CD14-positive monocyte (primary cell): Measurements from ENCODE around the gene ZNF740. TPM values are rescaled to one million over a fixed set of nuclear protein-coding genes. Genes with fewer than 3 reads are reported as not detected.

Source experiments
- DNase-seq, 3 donors: peaks; one replicate each; pipeline ENCODE4 v3.0.0-alpha.2; 2011 to 2022
- H2AFZ ChIP-seq: 2 replicates; pipeline ENCODE4 v1.6.0; 2012; ENCODE audit warnings: mild to moderate bottlenecking, low read depth, low read length, inconsistent platforms; ENCODE audit not compliant: insufficient read depth, poor library complexity, severe bottlenecking
- H3K27ac ChIP-seq, 2 donors: 1 replicate in 1 of 2; 2 replicates in 1 of 2; pipeline ENCODE4 v1.5.1; 2012 to 2013; ENCODE audit warnings: low read length in 2 of 2, control low read depth in 1 of 2, inconsistent platforms in 1 of 2, low read depth in 1 of 2, mild to moderate bottlenecking in 1 of 2
- H3K27me3 ChIP-seq, 2 donors: one replicate each; pipeline versions ENCODE4 v1.6.0 to v1.6.1; 2011 to 2013; ENCODE audit warnings: low read length in 2 of 2; ENCODE audit not compliant: control insufficient read depth in 2 of 2, insufficient read depth in 2 of 2
- H3K36me3 ChIP-seq, 2 donors: replicated peaks in 1 of 2; 1 replicate in 1 of 2; 2 replicates in 1 of 2; pipeline versions ENCODE4 v1.5.1 to v1.6.1; 2012 to 2013; ENCODE audit warnings: low read length in 2 of 2, control low read depth in 1 of 2, inconsistent platforms in 1 of 2, mild to moderate bottlenecking in 1 of 2; ENCODE audit not compliant: insufficient read depth in 2 of 2, control insufficient read depth in 1 of 2
- H3K4me1 ChIP-seq, 2 donors: 1 replicate in 1 of 2; 2 replicates in 1 of 2; pipeline versions ENCODE4 v1.5.1 to v1.6.1; 2012 to 2013; ENCODE audit warnings: low read length in 2 of 2, control low read depth in 1 of 2, inconsistent platforms in 1 of 2, mild to moderate bottlenecking in 1 of 2, moderate library complexity in 1 of 2; ENCODE audit not compliant: insufficient read depth in 2 of 2, control insufficient read depth in 1 of 2
- H3K4me2 ChIP-seq: replicated peaks from 2 replicates; pipeline ENCODE3; 2012; ENCODE audit warnings: low read length, moderate library complexity, mild to moderate bottlenecking; ENCODE audit not compliant: poor library complexity, severe bottlenecking; ENCODE audit errors: extremely low read depth
- H3K4me3 ChIP-seq, 3 experiments: fragments of 200-600 bp in 1 of 3; sonication (generic) in 1 of 3; replicated peaks in 1 of 3; 1 replicate in 2 of 3; 2 replicates in 1 of 3; pipeline ENCODE4 v1.5.1; 2011 to 2013; ENCODE audit warnings: low read length in 3 of 3, mild to moderate bottlenecking in 3 of 3, control low read depth in 2 of 3, low read depth in 2 of 3, inconsistent platforms in 1 of 3, moderate library complexity in 1 of 3
- H3K79me2 ChIP-seq: 2 replicates; pipeline ENCODE4 v1.6.0; 2012; ENCODE audit warnings: mild to moderate bottlenecking, control low read depth, inconsistent platforms, low read length, moderate library complexity; ENCODE audit not compliant: insufficient read depth
- H3K9ac ChIP-seq: 2 replicates; pipeline ENCODE4 v1.6.0; 2017; ENCODE audit warnings: low read length, mild to moderate bottlenecking; ENCODE audit not compliant: insufficient read depth, poor library complexity, severe bottlenecking
- H3K9me3 ChIP-seq, 2 donors: replicated peaks in 1 of 2; 1 replicate in 1 of 2; 2 replicates in 1 of 2; pipeline versions ENCODE4 v1.5.1 to v1.6.1; 2012 to 2013; ENCODE audit warnings: low read length in 2 of 2, control low read depth in 1 of 2; ENCODE audit not compliant: control insufficient read depth in 1 of 2, insufficient read depth in 1 of 2
- H4K20me1 ChIP-seq: 2 replicates; pipeline ENCODE4 v1.6.0; 2012; ENCODE audit warnings: mild to moderate bottlenecking, low read length, control low read depth, moderate library complexity; ENCODE audit not compliant: insufficient read depth
- H3K27ac Mint-ChIP-seq, 7 donors: one replicate each; pipeline ENCODE4 v1.8.0; 2020; ENCODE audit warnings: mild to moderate bottlenecking in 7 of 7, mixed read lengths in 7 of 7, moderate library complexity in 6 of 7, inconsistent platforms in 2 of 7
- H3K27me3 Mint-ChIP-seq, 3 donors: one replicate each; pipeline ENCODE4 v1.8.0; 2021 to 2022; ENCODE audit warnings: low read depth in 3 of 3, mild to moderate bottlenecking in 3 of 3, mixed read lengths in 3 of 3, moderate library complexity in 3 of 3, inconsistent platforms in 1 of 3
- H3K36me3 Mint-ChIP-seq, 2 donors: one replicate each; pipeline ENCODE4 v1.8.0; 2020; ENCODE audit warnings: mixed read lengths in 2 of 2, inconsistent platforms in 1 of 2, mild to moderate bottlenecking in 1 of 2
- H3K4me1 Mint-ChIP-seq: one replicate; pipeline ENCODE4 v1.8.0; 2020; ENCODE audit warnings: mild to moderate bottlenecking, mixed read lengths
- H3K4me3 Mint-ChIP-seq, 2 donors: one replicate each; pipeline ENCODE4 v1.8.0; 2020; ENCODE audit warnings: mild to moderate bottlenecking in 2 of 2, mixed read lengths in 2 of 2, moderate library complexity in 1 of 2
- H3K9me3 Mint-ChIP-seq, 7 donors: one replicate each; pipeline ENCODE4 v1.8.0; 2020 to 2022; ENCODE audit warnings: mixed read lengths in 7 of 7, mild to moderate bottlenecking in 6 of 7, moderate library complexity in 6 of 7, inconsistent platforms in 2 of 7
- CTCF ChIP-seq: fragments of 200-600 bp; IDR thresholded peaks from one replicate; pipeline ENCODE4 v1.8.0; 2022; ENCODE audit warnings: antibody characterized with exemption, mild to moderate bottlenecking
- WGBS: methylation state at CpG from one replicate; pipeline ENCODE4 v1.1.5; 2013; ENCODE audit warnings: missing lambda C conversion rate; ENCODE audit not compliant: insufficient coverage; 5-methylcytosine and 5-hydroxymethylcytosine counted together
- intact Hi-C, 2 donors: fragments of 100-400 bp; cut with micrococcal nuclease; formaldehyde crosslinking; loops; one replicate each; pipeline versions ENCODE4 v1.15.0 to v1.15.1; 2023
- polyA plus RNA-seq, 3 donors: library from polyadenylated mRNA; depleted of rRNA in 1 of 3; unstranded in 2 of 3; stranded (reverse) in 1 of 3; fragments of 300-500 nt in 2 of 3; fragments of >200 nt in 1 of 3; fragmentation: Illumina TruSeq in 2 of 3; gene quantifications; 1 replicate in 2 of 3; 2 replicates in 1 of 3; pipeline ENCODE4 v1.2.3, GENCODE V29; 2012 to 2021

ZNF740 gene
- polyA plus RNA-seq, 3 donors: 0.74 to 15.4 (median 1.3) TPM

DNA sequence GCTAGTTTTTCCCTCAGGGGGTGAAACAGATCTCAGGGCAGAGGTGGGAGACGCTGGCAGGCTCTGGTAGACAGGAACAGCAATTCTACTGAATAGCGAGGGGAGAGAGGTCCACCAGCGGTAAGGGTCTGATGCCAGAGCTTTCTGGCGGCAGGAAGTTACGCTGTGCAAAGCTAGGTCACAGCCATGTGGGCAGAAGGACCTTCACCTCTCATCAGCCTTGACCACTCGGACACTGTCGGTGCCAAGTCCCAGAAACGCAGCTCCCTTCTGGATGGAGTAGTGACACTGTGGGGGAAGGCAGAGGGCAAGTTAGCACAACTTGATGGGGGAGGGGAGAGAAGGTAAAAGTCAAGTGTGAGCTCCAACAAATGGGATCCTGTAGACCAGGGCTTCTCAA is 10.3 kb upstream of the ZNF740 start:
- H3K27ac ChIP-seq: no peak overlapping the region
- WGBS: 96% methylated on average over 6 of the region's 8 CpGs

GRCh38 chr12:53170876-53171724 is 9.4 kb upstream of the ZNF740 start:
- Histone ChIP-seq H2AFZ (no peak overlapping the region), H3K27me3 (no peaks in the 10 kb centered on the region), H3K27ac (no peak overlapping the region), H3K79me2 (no peaks in the 10 kb centered on the region), H4K20me1 (no peaks in the 10 kb centered on the region), H3K9me3 (no peaks in the 10 kb centered on the region), H3K36me3 (peaks cover 6 to 31% of the 10 kb centered on the region in 2 donors), H3K9ac (no peak overlapping the region), H3K4me2 (no peak overlapping the region), H3K4me3 (no peak overlapping the region), H3K4me1 (no peaks in the 10 kb centered on the region)
- H3K4me1 Mint-ChIP-seq: peaks cover 4% of the 10 kb centered on the region
- H3K27me3 Mint-ChIP-seq: peaks cover 0 to 1% (median 0%) of the 10 kb centered on the region in 3 donors
- no peak overlapping the region for H3K4me3 Mint-ChIP-seq
- H3K36me3 Mint-ChIP-seq: peaks cover 39 to 42% of the 10 kb centered on the region in 2 donors
- no peaks in the 10 kb centered on the region for H3K9me3 Mint-ChIP-seq
- WGBS: 100% methylated on average over 3 of the region's 14 CpGs
- no peak for TF ChIP-seq CTCF
- peak overlapping the region in 1 of 7 donors; percentile 40 for H3K27ac Mint-ChIP-seq
- intact Hi-C loops: no loop called here
- no peak for DNase-seq

More for the DNA sequence above, 10.3 kb upstream of the ZNF740 start:
- DNase-seq: no peak
- intact Hi-C loops: no loop called here
- Histone ChIP-seq H4K20me1 (no peaks in the 10 kb centered on the region), H3K9ac (no peak overlapping the region), H3K27me3 (no peaks in the 10 kb centered on the region), H3K4me2 (no peak overlapping the region), H3K36me3 (peaks cover 6 to 31% of the 10 kb centered on the region in 2 donors), H3K4me3 (no peak overlapping the region), H3K79me2 (no peaks in the 10 kb centered on the region), H3K4me1 (no peaks in the 10 kb centered on the region), H3K9me3 (no peaks in the 10 kb centered on the region), H2AFZ (no peak overlapping the region)
- Mint-ChIP-seq H3K9me3 (no peaks in the 10 kb centered on the region), H3K36me3 (peaks cover 39 to 42% of the 10 kb centered on the region in 2 donors), H3K27me3 (peaks cover 0 to 1% (median 0%) of the 10 kb centered on the region in 3 donors), H3K4me3 (no peak overlapping the region), H3K27ac (no peak overlapping the region), H3K4me1 (peaks cover 4% of the 10 kb centered on the region)
- no peak for TF ChIP-seq CTCF
